ENCODE results near the gene RASA3. TPM values are rescaled to one million over a fixed set of nuclear protein-coding genes. Genes with fewer than 3 reads are reported as not detected.

RASA3 gene
- total RNA-seq, 2 donors from 2014 or later = 10.2 to 13.2 TPM

DNA sequence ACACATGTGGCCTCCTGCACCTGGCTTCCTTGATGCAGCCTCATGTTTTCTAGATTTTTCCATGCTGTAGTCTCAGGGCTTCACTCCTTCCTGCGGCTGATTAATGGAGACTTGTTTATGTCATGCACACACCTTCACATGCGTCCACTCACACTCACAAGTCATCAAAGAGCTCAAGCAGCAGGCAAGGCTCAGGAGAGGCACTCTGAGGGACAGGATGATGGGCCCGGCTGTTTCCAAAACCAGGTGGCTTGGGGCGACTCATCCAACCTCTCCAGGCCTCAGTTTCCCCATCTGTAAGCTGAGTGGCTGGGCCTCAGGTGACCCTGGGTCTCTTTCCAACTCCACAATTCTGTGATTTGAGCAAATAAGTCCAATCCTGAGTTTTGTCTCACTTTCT, 36.9 kb downstream of the RASA3 start:
- Histone ChIP-seq H3K4me3 (no peak overlapping the region), H3K9me3 (peaks cover 0 to 15% of the 10 kb centered on the region in 2 donors), H3K27me3 (no peaks in the 10 kb centered on the region), H3K36me3 (no peaks in the 10 kb centered on the region), H3K4me1 (peaks cover 0 to 25% of the 10 kb centered on the region in 2 donors), H3K27ac (no peak overlapping the region)
- TF ChIP-seq CTCF (IDR thresholded peaks at IDR 0.05) = no peak
- peak; percentile 50 for DNase-seq (ENCODE audit: low spot score)

DNA sequence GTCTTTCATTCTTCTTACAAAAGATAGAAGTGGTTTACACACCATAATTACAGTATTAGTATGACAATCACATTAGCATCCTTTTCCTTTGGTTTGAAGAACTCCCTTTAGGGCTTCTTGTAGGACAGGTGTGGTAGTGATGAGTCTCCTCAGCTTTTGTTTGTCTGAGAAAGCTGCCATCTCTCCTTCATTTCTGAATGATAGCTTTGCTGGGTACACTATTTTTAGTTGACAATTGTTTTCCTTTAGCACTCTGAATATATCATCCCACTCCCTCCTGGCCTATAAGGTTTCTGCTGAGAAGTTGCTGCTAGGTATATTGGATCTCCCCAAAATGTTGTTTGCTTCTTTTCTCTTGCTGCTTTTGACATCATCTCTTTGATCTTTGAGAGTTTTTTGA, 39.3 kb downstream of the RASA3 start:
- no peak for DNase-seq (ENCODE audit: low spot score)
- Histone ChIP-seq H3K36me3 (no peaks in the 10 kb centered on the region), H3K4me1 (peaks cover 0 to 6% of the 10 kb centered on the region in 2 donors), H3K27ac (no peak overlapping the region), H3K4me3 (no peak overlapping the region), H3K27me3 (no peaks in the 10 kb centered on the region), H3K9me3 (peaks cover 0 to 15% of the 10 kb centered on the region in 2 donors)
- TF ChIP-seq CTCF (IDR thresholded peaks at IDR 0.05) = no peak

- H3K36me3 ChIP-seq = no peaks in the 10 kb centered on the region
- DNase-seq (ENCODE audit: low spot score) = no peak
- no peak overlapping the region for H3K4me3 ChIP-seq
- peaks cover 0 to under 1% of the 10 kb centered on the region in 2 donors for H3K4me1 ChIP-seq
- H3K27ac ChIP-seq = no peak overlapping the region
- no peak for TF ChIP-seq CTCF (IDR thresholded peaks at IDR 0.05)
- H3K27me3 ChIP-seq = no peaks in the 10 kb centered on the region
- peaks cover 0 to 15% of the 10 kb centered on the region in 2 donors for H3K9me3 ChIP-seq
These were observed 40.0 kb downstream of the RASA3 start for GRCh38 chr13:114092468-114092867.

GRCh38 chr13:114090476-114090875, 41.9 kb downstream of the RASA3 start:
- no peaks in the 10 kb centered on the region for H3K27me3 ChIP-seq
- H3K27ac ChIP-seq = no peak overlapping the region
- DNase-seq (ENCODE audit: low spot score) = peak; percentile 42
- no peak for TF ChIP-seq CTCF (IDR thresholded peaks at IDR 0.05)
- peaks cover 0 to 15% of the 10 kb centered on the region in 2 donors for H3K9me3 ChIP-seq
- H3K4me1 ChIP-seq = no peaks in the 10 kb centered on the region
- no peaks in the 10 kb centered on the region for H3K36me3 ChIP-seq
- no peak overlapping the region for H3K4me3 ChIP-seq

DNA sequence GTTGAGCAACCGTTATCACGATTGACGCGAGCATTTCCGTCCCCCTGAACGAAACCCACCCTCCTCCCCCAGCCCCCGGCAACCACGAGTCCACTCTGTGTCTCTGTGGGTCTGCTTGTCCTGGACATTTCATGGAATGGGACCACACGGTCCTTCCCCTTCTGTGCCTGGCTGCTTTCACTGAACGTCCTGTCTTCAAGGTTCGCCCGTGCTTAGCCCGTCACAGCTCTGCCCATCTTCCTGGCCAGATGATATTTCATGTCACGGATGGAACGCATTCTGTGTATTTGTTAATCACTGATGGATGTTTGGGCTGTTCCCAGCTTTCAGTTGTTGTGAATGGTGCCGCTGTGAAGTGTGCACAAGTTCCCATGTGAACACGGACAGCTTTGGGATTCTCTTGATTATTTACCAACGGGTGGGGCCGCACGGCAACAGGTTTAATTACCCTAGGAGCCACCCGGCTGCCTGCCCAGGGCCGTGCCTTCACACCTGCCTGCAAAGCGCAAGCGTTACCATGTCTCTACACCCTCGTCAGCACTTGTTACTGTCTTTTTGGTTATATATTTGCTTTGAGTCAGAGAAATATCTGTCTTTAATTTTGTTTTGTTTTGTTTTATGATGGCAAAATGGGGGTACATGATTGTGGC, 42.5 kb downstream of the RASA3 start:
- no peaks in the 10 kb centered on the region for H3K36me3 ChIP-seq
- no peak overlapping the region for H3K4me3 ChIP-seq
- H3K27ac ChIP-seq = no peak overlapping the region
- DNase-seq (ENCODE audit: low spot score) = peak; percentile 50
- TF ChIP-seq CTCF (IDR thresholded peaks at IDR 0.05) = no peak
- no peaks in the 10 kb centered on the region for H3K4me1 ChIP-seq
- peaks cover 0 to 15% of the 10 kb centered on the region in 2 donors for H3K9me3 ChIP-seq
- H3K27me3 ChIP-seq = no peaks in the 10 kb centered on the region

DNA sequence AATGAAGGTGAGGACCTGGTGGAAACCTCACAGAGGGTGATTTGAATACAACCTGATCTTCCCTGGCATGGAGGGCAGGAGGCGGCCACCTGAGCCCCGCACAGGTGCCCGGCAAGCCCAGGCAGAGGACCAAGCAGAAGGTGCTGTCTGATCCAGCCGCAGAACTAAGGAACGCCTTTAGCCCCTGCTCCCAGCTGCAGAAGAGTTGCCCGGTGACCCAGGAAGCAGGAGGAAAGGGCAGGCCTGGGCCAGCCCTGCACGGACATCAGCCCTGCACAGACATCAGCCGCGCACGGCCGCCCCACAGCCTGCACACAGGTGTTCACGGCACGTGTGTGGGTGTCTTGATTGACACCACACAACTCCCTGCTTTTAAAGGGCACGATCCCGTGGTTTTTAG, 43.1 kb downstream of the RASA3 start:
- H3K36me3 ChIP-seq = no peaks in the 10 kb centered on the region
- TF ChIP-seq CTCF (IDR thresholded peaks at IDR 0.05) = no peak
- peak; percentile 32 for DNase-seq (ENCODE audit: low spot score)

More for the DNA sequence above, 43.1 kb downstream of the RASA3 start:
- Histone ChIP-seq H3K4me3 (no peak overlapping the region), H3K27me3 (no peaks in the 10 kb centered on the region), H3K4me1 (no peaks in the 10 kb centered on the region), H3K9me3 (peaks cover 0 to 15% of the 10 kb centered on the region in 2 donors), H3K27ac (no peak overlapping the region)

All from right atrium auricular region (tissue), 2 donors.